BJ (cell line): Measurements from ENCODE around the gene SLC1A1. TPM values are rescaled to one million over a fixed set of nuclear protein-coding genes. Genes with fewer than 3 reads are reported as not detected.

Source experiments
- CTCF ChIA-PET: fragments of 350-600 bp; formaldehyde crosslinking; extraction: SDS; loops from one replicate; lab custom pipeline; 2021; ENCODE audit warnings: antibody characterized with exemption, inconsistent platforms; lab: Yijun Ruan, JAX
- POLR2A ChIA-PET: fragments of 300-600 bp; sonication (Branson Sonifier 250); formaldehyde crosslinking; extraction: SDS; loops from one replicate; lab custom pipeline; 2021; ENCODE audit warnings: antibody characterized with exemption; lab: Charles Lee
- DNase-seq: peaks from one replicate; pipeline ENCODE4 v3.0.0-alpha.2; 2011; ENCODE audit warnings: low read depth
- H3K27me3 ChIP-seq: 2 replicates; pipeline ENCODE4 v1.6.0; 2011; ENCODE audit warnings: low read length; ENCODE audit not compliant: control insufficient read depth, insufficient read depth
- H3K36me3 ChIP-seq: 2 replicates; pipeline ENCODE4 v1.5.1; 2011; ENCODE audit warnings: low read length; ENCODE audit not compliant: control insufficient read depth, insufficient read depth
- H3K4me3 ChIP-seq: 2 replicates; pipeline ENCODE4 v1.5.1; 2011; ENCODE audit warnings: low read depth, mild to moderate bottlenecking, control low read depth, low read length
- CTCF ChIP-seq: IDR thresholded peaks from 2 replicates; pipeline ENCODE4 v1.5.1; 2011; ENCODE audit warnings: low read depth, mild to moderate bottlenecking, control low read depth, inconsistent platforms, low read length, moderate library complexity; ENCODE audit not compliant: insufficient read depth
- polyA plus RNA-seq: library from polyadenylated mRNA; depleted of rRNA; stranded (reverse); fragments of >200 nt; gene quantifications from 2 replicates; pipeline ENCODE4 v1.2.3, GENCODE V29; 2011

The SLC1A1 gene
- polyA plus RNA-seq, 1 experiment: 6.4 TPM

- Histone ChIP-seq H3K27me3 (no peaks in the 10 kb centered on the region), H3K36me3 (no peaks in the 10 kb centered on the region), H3K4me3 (no peak overlapping the region)
- TF ChIP-seq CTCF: no peak
- CTCF ChIA-PET: interaction anchor here (0.7 kb wide), 1 partner anchor 101 kb away, joined by 3 read pairs; no protein-coding TSS in a partner anchor
- no peak for DNase-seq
- POLR2A ChIA-PET: no interaction called here
Measured at GRCh38 chr9:4567601-4568000, 77.3 kb downstream of the SLC1A1 start.

- TF ChIP-seq CTCF: no peak
- DNase-seq: no peak
- H3K36me3 ChIP-seq: no peaks in the 10 kb centered on the region
- no peaks in the 10 kb centered on the region for H3K27me3 ChIP-seq
- H3K4me3 ChIP-seq: no peak overlapping the region
- ChIA-PET POLR2A (no interaction called here), CTCF (no interaction called here)
Measured at GRCh38 chr9:4569101-4569500, 78.8 kb downstream of the SLC1A1 start.

- no peak for DNase-seq
- no peak overlapping the region for H3K4me3 ChIP-seq
- H3K36me3 ChIP-seq: no peaks in the 10 kb centered on the region
- no peak for TF ChIP-seq CTCF
- H3K27me3 ChIP-seq: no peaks in the 10 kb centered on the region
- POLR2A ChIA-PET: no interaction called here
- CTCF ChIA-PET: interaction anchor here (1.0 kb wide), 2 partner anchors 10 to 32 kb away, joined by 3 read pairs; no protein-coding TSS in a partner anchor
Measured at GRCh38 chr9:4572184-4572826, 82.0 kb downstream of the SLC1A1 start.

- Histone ChIP-seq H3K27me3 (no peaks in the 10 kb centered on the region), H3K36me3 (no peaks in the 10 kb centered on the region), H3K4me3 (no peak overlapping the region)
- DNase-seq: no peak
- TF ChIP-seq CTCF: no peak
- ChIA-PET POLR2A (no interaction called here), CTCF (interaction anchor here (1.0 to 1.3 kb wide), 3 partner anchors 9 to 31 kb away, joined by 3 read pairs; no protein-coding TSS in a partner anchor)
Measured at GRCh38 chr9:4573176-4573575, 82.9 kb downstream of the SLC1A1 start.

GRCh38 chr9:4573634-4574389 lies 83.5 kb downstream of the SLC1A1 start:
- ChIA-PET POLR2A (no interaction called here), CTCF (interaction anchor here (0.6 to 1.3 kb wide), 2 partner anchors 13 to 25 kb away, joined by 3 read pairs; no protein-coding TSS in a partner anchor)
- no peaks in the 10 kb centered on the region for H3K27me3 ChIP-seq
- H3K4me3 ChIP-seq: no peak overlapping the region
- TF ChIP-seq CTCF: no peak
- no peak for DNase-seq
- H3K36me3 ChIP-seq: no peaks in the 10 kb centered on the region
